K562 (cell line): ENCODE data around the gene RHEB.

ENCODE experiments used
- ESRRB ChIP-seq: fragments of 250-450 bp; sonication (Bioruptor Pico); IDR thresholded peaks from 2 replicates; pipeline ENCODE4 v1.5.0; 2020; ENCODE audit warnings: mild to moderate bottlenecking, moderate library complexity, borderline replicate concordance
- FOXM1 ChIP-seq, 2 experiments: fragments of 450-650 bp in 1 of 2; sonication (generic) in 1 of 2; formaldehyde crosslinking in 1 of 2; IDR thresholded peaks; 2 replicates each; pipeline versions ENCODE4 v1.6.1 to v1.9.0; 2017 to 2022; ENCODE audit warnings: low read depth in 2 of 2, mild to moderate bottlenecking in 2 of 2, missing genetic modification reagents in 1 of 2, moderate library complexity in 1 of 2
- MXI1 ChIP-seq: IDR thresholded peaks from 2 replicates; pipeline ENCODE4 v1.6.1; 2011; ENCODE audit warnings: low read depth, mild to moderate bottlenecking, improper control_type of control experiment, low read length
- POLR2AphosphoS5 ChIP-seq: IDR thresholded peaks from 2 replicates; pipeline ENCODE4 v1.6.1; 2011; ENCODE audit warnings: mild to moderate bottlenecking, low read depth, low read length, moderate library complexity; ENCODE audit not compliant: control insufficient read depth, insufficient read depth
- YY1 ChIP-seq, 3 experiments: IDR thresholded peaks; 2 replicates each; pipeline ENCODE4 v1.6.1; 2011; ENCODE audit warnings: low read length in 2 of 3, mild to moderate bottlenecking in 2 of 3, moderate library complexity in 2 of 3, borderline replicate concordance in 1 of 3, control low read depth in 1 of 3, low read depth in 1 of 3; ENCODE audit not compliant: insufficient read depth in 3 of 3, insufficient replicate concordance in 2 of 3, control insufficient read depth in 1 of 3, insufficient read length in 1 of 3; ENCODE audit errors: extremely low read depth in 1 of 3
- ZNF280B ChIP-seq: fragments of 250-450 bp; sonication (Bioruptor Pico); IDR thresholded peaks from 2 replicates; pipeline ENCODE4 v1.5.1; 2021; ENCODE audit warnings: mild to moderate bottlenecking
- ZNF431 ChIP-seq: sonication (generic); formaldehyde crosslinking; IDR thresholded peaks from 2 replicates; pipeline ENCODE4 v1.8.0; 2022; ENCODE audit warnings: mild to moderate bottlenecking, missing genetic modification reagents
- ZNF696 ChIP-seq: fragments of 250-450 bp; sonication (Bioruptor Pico); conservative IDR thresholded peaks from 2 replicates; pipeline ENCODE4 v1.4.0; 2020; ENCODE audit warnings: mild to moderate bottlenecking, moderate library complexity
- TF ChIP-seq, protein P1 (sequence below), 3 experiments: IDR thresholded peaks in 2 of 3; conservative IDR thresholded peaks in 1 of 3; 2 replicates each; pipeline ENCODE4 v1.5.1; 2011 to 2012; ENCODE audit warnings: low read length in 3 of 3, mild to moderate bottlenecking in 3 of 3, control low read depth in 2 of 3, improper control_type of control experiment in 1 of 3, inconsistent platforms in 1 of 3, low read depth in 1 of 3, mixed read lengths in 1 of 3, moderate library complexity in 1 of 3; ENCODE audit not compliant: insufficient read depth in 2 of 3

DNA sequence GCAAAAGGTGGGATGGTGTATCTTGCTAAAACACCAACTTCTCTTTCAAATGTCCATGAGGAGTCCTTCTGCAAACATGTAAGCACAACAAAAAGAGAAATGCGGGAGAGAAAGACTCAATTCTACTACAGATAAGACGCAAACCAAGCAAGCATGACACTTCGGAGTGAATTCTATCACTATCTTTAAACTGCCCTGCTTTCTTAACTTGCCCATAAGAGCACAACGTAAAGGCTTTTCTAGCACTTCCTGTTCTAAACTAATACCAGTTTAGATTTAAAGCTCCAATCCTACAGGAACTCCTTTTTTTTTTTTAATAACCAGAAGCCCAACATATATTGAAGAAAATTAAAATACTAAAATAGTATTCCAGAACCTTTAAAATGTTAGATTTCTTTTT lies 8.4 kb downstream of the RHEB start:
- TF ChIP-seq ZNF280B = no peak
- TF ChIP-seq POLR2AphosphoS5 = no peak
- TF ChIP-seq, protein P1, sequence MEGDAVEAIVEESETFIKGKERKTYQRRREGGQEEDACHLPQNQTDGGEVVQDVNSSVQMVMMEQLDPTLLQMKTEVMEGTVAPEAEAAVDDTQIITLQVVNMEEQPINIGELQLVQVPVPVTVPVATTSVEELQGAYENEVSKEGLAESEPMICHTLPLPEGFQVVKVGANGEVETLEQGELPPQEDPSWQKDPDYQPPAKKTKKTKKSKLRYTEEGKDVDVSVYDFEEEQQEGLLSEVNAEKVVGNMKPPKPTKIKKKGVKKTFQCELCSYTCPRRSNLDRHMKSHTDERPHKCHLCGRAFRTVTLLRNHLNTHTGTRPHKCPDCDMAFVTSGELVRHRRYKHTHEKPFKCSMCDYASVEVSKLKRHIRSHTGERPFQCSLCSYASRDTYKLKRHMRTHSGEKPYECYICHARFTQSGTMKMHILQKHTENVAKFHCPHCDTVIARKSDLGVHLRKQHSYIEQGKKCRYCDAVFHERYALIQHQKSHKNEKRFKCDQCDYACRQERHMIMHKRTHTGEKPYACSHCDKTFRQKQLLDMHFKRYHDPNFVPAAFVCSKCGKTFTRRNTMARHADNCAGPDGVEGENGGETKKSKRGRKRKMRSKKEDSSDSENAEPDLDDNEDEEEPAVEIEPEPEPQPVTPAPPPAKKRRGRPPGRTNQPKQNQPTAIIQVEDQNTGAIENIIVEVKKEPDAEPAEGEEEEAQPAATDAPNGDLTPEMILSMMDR (IDR thresholded peaks at IDR 0.05 in 2 of 3, conservative IDR thresholded peaks at IDR 0.05 in 1 of 3; ENCODE audit: insufficient read depth in 2 of 3, low read depth in 1 of 3, low read length in 3 of 3) = no peak
- TF ChIP-seq ZNF696 (CRISPR knock-in tag) = no peak
- no peak for TF ChIP-seq YY1 (IDR thresholded peaks at IDR 0.05; ENCODE audit: borderline replicate concordance in 1 of 3, control insufficient read depth in 1 of 3, extremely low read depth in 1 of 3, insufficient read depth in 3 of 3, insufficient read length in 1 of 3, insufficient replicate concordance in 2 of 3, low read depth in 1 of 3, low read length in 2 of 3)
- no peak for TF ChIP-seq FOXM1 (IDR thresholded peaks at IDR 0.05; ENCODE audit: low read depth)
- TF ChIP-seq FOXM1 (CRISPR knock-in tag; IDR thresholded peaks at IDR 0.05; ENCODE audit: low read depth) = no peak
- no peak for TF ChIP-seq MXI1
- no peak for TF ChIP-seq ESRRB (CRISPR knock-in tag)
- TF ChIP-seq ZNF431 (CRISPR knock-in tag) = no peak
